ENCODE data around the gene RAB11FIP4.

- TF ChIP-seq, protein P1, sequence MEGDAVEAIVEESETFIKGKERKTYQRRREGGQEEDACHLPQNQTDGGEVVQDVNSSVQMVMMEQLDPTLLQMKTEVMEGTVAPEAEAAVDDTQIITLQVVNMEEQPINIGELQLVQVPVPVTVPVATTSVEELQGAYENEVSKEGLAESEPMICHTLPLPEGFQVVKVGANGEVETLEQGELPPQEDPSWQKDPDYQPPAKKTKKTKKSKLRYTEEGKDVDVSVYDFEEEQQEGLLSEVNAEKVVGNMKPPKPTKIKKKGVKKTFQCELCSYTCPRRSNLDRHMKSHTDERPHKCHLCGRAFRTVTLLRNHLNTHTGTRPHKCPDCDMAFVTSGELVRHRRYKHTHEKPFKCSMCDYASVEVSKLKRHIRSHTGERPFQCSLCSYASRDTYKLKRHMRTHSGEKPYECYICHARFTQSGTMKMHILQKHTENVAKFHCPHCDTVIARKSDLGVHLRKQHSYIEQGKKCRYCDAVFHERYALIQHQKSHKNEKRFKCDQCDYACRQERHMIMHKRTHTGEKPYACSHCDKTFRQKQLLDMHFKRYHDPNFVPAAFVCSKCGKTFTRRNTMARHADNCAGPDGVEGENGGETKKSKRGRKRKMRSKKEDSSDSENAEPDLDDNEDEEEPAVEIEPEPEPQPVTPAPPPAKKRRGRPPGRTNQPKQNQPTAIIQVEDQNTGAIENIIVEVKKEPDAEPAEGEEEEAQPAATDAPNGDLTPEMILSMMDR (conservative IDR thresholded peaks at IDR 0.05 in 1 of 2, IDR thresholded peaks at IDR 0.05 in 1 of 2; ENCODE audit: low read depth in 1 of 2, low read length in 2 of 2) = no peak
- no peak for TF ChIP-seq EZH2 (IDR thresholded peaks at IDR 0.05; ENCODE audit: low read length, missing control alignments)
These were observed 152.7 kb downstream of the RAB11FIP4 start for GRCh38 chr17:31544186-31544585.
